Ascending aorta (tissue), 2 donors: ENCODE results near the gene PARD6A. TPM values are rescaled to one million over a fixed set of nuclear protein-coding genes. Genes with fewer than 3 reads are reported as not detected.
A peak's percentile ranks its signal among the peaks of the same experiment; 100 is the strongest.

ENCODE experiments used
- DNase-seq, 2 donors: peaks; one replicate each; pipeline ENCODE4 v3.0.0-alpha.2; 2019; ENCODE audit warnings: low spot score in 2 of 2
- H3K27ac ChIP-seq, 2 donors: fragments of 200-600 bp; sonication (generic); one replicate each; pipeline ENCODE4 v1.5.1; 2016 to 2017; ENCODE audit warnings: mild to moderate bottlenecking in 1 of 2
- H3K27me3 ChIP-seq: fragments of 200-600 bp; sonication (generic); one replicate; pipeline ENCODE4 v1.5.1; 2017
- H3K36me3 ChIP-seq, 2 donors: fragments of 200-600 bp; sonication (generic); one replicate each; pipeline ENCODE4 v1.5.1; 2016
- H3K4me1 ChIP-seq, 2 donors: fragments of 200-600 bp; sonication (generic); one replicate each; pipeline ENCODE4 v1.5.1; 2016 to 2017; ENCODE audit warnings: mild to moderate bottlenecking in 1 of 2
- H3K4me3 ChIP-seq, 2 donors: fragments of 200-600 bp; sonication (generic); one replicate each; pipeline ENCODE4 v1.5.1; 2016 to 2017; ENCODE audit warnings: mild to moderate bottlenecking in 1 of 2
- H3K9me3 ChIP-seq, 2 donors: fragments of 200-600 bp; sonication (generic); one replicate each; pipeline ENCODE4 v1.5.1; 2016
- intact Hi-C: fragments of 100-400 bp; cut with DNase I; formaldehyde crosslinking; loops from one replicate; pipeline ENCODE4 v1.15.1; 2023
- total RNA-seq: library from RNA; depleted of rRNA; stranded (reverse); fragments of >200 nt; gene quantifications from one replicate; pipeline ENCODE4 v1.1.0, GENCODE V29; 2016
- TF ChIP-seq, protein P1 (sequence below), 3 experiments: fragments of 200-600 bp in 2 of 3; fragments of 450-650 bp in 1 of 3; sonication (generic) in 2 of 3; IDR thresholded peaks; one replicate each; pipeline ENCODE4 v1.5.1; 2016 to 2019; ENCODE audit warnings: antibody characterized with exemption in 3 of 3, mild to moderate bottlenecking in 1 of 3, moderate library complexity in 1 of 3

Gene PARD6A
- total RNA-seq, 1 donor from 2014 or later = 8.4 TPM

DNA sequence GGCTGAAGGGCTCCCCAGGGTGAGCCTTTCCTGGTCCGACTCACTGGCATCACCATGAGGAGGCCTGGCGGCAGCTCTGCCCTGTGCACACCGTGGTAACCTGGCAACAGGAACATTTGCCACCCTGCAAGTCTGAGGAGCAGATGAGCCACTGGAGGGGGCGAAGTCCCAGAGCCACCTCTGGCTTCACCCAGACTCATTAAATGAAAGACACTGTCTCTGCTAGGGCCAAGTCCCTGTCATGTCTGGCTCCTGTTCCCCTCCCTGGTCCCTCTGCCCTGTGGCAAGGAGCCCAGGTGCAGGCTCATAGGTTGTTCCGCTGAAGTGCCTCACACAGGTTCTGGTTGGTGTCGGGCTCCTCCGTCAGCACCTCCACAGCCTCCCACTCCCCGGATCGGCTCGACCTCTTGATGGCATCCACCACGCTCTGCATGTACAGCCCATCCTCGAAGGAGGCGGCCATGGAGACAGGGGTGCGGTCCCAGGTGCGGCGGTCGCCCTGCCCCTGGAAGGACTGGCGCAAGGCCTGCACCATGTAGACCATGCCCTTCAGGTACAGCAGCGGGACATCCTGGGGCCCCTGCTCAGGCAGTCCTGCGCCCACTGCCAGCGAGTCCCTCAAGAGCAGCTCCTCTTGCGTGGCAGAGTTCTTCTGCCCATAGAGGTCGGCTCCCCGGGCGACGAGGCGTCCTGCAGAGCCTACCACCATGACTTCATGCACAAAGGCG is 14.3 kb downstream of the PARD6A start:
- TF ChIP-seq, protein P1, sequence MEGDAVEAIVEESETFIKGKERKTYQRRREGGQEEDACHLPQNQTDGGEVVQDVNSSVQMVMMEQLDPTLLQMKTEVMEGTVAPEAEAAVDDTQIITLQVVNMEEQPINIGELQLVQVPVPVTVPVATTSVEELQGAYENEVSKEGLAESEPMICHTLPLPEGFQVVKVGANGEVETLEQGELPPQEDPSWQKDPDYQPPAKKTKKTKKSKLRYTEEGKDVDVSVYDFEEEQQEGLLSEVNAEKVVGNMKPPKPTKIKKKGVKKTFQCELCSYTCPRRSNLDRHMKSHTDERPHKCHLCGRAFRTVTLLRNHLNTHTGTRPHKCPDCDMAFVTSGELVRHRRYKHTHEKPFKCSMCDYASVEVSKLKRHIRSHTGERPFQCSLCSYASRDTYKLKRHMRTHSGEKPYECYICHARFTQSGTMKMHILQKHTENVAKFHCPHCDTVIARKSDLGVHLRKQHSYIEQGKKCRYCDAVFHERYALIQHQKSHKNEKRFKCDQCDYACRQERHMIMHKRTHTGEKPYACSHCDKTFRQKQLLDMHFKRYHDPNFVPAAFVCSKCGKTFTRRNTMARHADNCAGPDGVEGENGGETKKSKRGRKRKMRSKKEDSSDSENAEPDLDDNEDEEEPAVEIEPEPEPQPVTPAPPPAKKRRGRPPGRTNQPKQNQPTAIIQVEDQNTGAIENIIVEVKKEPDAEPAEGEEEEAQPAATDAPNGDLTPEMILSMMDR (IDR thresholded peaks at IDR 0.05) = no peak
- DNase-seq = no peak
- Histone ChIP-seq H3K36me3 (peaks cover 1 to 2% of the 10 kb centered on the region in 2 donors), H3K4me3 (no peak overlapping the region), H3K27ac (peak overlapping the region in 1 of 2 donors; percentile 82), H3K27me3 (no peaks in the 10 kb centered on the region), H3K9me3 (no peaks in the 10 kb centered on the region), H3K4me1 (no peaks in the 10 kb centered on the region)
- intact Hi-C loops = no loop called here

DNA sequence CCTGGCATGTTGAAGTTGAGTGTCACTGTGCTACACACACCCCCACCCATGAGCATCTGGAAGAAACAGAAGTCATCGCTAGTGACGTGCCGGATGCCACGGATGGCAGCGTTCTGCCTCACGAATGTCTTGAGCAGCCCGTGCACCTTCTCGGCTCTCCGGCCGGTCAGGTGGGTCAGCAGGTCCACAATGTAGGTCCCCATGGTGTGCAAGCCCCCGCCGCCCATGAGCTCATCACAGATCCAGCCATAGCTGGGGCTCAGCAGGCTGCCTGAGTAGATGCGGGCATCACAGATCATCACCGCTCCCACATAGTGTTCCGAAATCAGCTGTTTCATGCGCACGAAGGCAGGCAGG is 14.8 kb downstream of the PARD6A start:
- no peaks in the 10 kb centered on the region for H3K4me1 ChIP-seq
- no peak overlapping the region for H3K27ac ChIP-seq
- DNase-seq = no peak
- no peaks in the 10 kb centered on the region for H3K9me3 ChIP-seq
- H3K27me3 ChIP-seq = no peaks in the 10 kb centered on the region
- intact Hi-C loops = no loop called here
- TF ChIP-seq, protein P1 (IDR thresholded peaks at IDR 0.05) = no peak
- H3K4me3 ChIP-seq = no peak overlapping the region
- peaks cover 2 to 7% of the 10 kb centered on the region in 2 donors for H3K36me3 ChIP-seq

GRCh38 chr16:67675999-67676398 is 15.2 kb downstream of the PARD6A start:
- TF ChIP-seq, protein P1 (IDR thresholded peaks at IDR 0.05) = no peak
- no peaks in the 10 kb centered on the region for H3K27me3 ChIP-seq
- H3K9me3 ChIP-seq = no peaks in the 10 kb centered on the region
- no peak for DNase-seq
- intact Hi-C loops = no loop called here
- H3K4me1 ChIP-seq = no peaks in the 10 kb centered on the region
- H3K27ac ChIP-seq = no peak overlapping the region
- peaks cover 2 to 10% of the 10 kb centered on the region in 2 donors for H3K36me3 ChIP-seq
- no peak overlapping the region for H3K4me3 ChIP-seq

DNA sequence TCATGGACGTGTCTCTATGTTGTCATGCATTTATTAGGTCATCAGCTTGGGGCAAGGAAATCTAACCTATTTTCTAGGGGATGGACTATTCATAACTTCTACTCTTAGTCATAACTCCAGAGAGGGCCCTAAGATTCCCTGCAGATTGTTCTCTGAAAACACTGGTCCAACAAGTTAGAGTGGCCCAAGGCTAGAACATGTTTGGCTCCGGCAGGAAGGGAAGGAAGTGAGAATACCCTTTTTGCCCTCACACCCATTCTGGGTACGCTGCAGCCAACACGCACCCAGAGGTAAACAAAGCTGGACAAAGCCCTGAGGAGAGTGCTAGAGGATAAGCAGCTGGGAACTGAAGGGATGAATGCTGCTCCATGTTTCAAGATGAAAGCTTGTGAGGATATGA is 15.8 kb downstream of the PARD6A start:
- TF ChIP-seq, protein P1 (IDR thresholded peaks at IDR 0.05) = no peak
- peaks cover 2 to 10% of the 10 kb centered on the region in 2 donors for H3K36me3 ChIP-seq
- H3K4me1 ChIP-seq = no peaks in the 10 kb centered on the region
- H3K4me3 ChIP-seq = no peak overlapping the region
- no peak for DNase-seq
- no peaks in the 10 kb centered on the region for H3K27me3 ChIP-seq
- H3K9me3 ChIP-seq = no peaks in the 10 kb centered on the region
- H3K27ac ChIP-seq = no peak overlapping the region
- intact Hi-C loops = no loop called here

GRCh38 chr16:67676939-67677338 is 16.2 kb downstream of the PARD6A start:
- H3K4me3 ChIP-seq = no peak overlapping the region
- intact Hi-C loops = no loop called here
- no peaks in the 10 kb centered on the region for H3K9me3 ChIP-seq
- TF ChIP-seq, protein P1 (IDR thresholded peaks at IDR 0.05) = no peak
- DNase-seq = no peak
- H3K4me1 ChIP-seq = no peaks in the 10 kb centered on the region
- H3K27ac ChIP-seq = no peak overlapping the region
- peaks cover 2 to 13% of the 10 kb centered on the region in 2 donors for H3K36me3 ChIP-seq
- H3K27me3 ChIP-seq = no peaks in the 10 kb centered on the region
